GM18861 (cell line): ENCODE measurements around the gene CNEP1R1.
A peak's percentile ranks its signal among the peaks of the same experiment; 100 is the strongest.

Source experiments
- ATAC-seq: cut with Tn5 transposase; IDR thresholded peaks from one replicate; pipeline ENCODE4 v1.9.1; 2021; ENCODE audit not compliant: unreplicated experiment

Gene CNEP1R1

GRCh38 chr16:50015631-50016030, 9.4 kb upstream of the CNEP1R1 start:
- no peak for ATAC-seq

- ATAC-seq, result no peak
Observed at GRCh38 chr16:50017553-50017952, 7.5 kb upstream of the CNEP1R1 start.

- ATAC-seq, result no peak
Observed at GRCh38 chr16:50021544-50021943, 3.5 kb upstream of the CNEP1R1 start.

GRCh38 chr16:50023641-50024040, 1.4 kb upstream of the CNEP1R1 start:
- ATAC-seq, result no peak

- no peak for ATAC-seq
Observed at GRCh38 chr16:50024207-50024606, 818 bp upstream of the CNEP1R1 start.

GRCh38 chr16:50025537-50025931, 509 bp downstream of the CNEP1R1 start:
- ATAC-seq, result peak; percentile 2

GRCh38 chr16:50027829-50028228, 2.8 kb downstream of the CNEP1R1 start:
- no peak for ATAC-seq

- no peak for ATAC-seq
Observed at GRCh38 chr16:50035468-50035992, 10.5 kb downstream of the CNEP1R1 start.

- no peak for ATAC-seq
Observed at GRCh38 chr16:50036426-50036825, 11.4 kb downstream of the CNEP1R1 start.

- no peak for ATAC-seq
Observed at GRCh38 chr16:50037662-50038220, 12.7 kb downstream of the CNEP1R1 start.

- no peak for ATAC-seq
Observed at GRCh38 chr16:50038286-50038685, 13.3 kb downstream of the CNEP1R1 start.

- no peak for ATAC-seq
Observed at GRCh38 chr16:50038756-50039529, 13.9 kb downstream of the CNEP1R1 start.

GRCh38 chr16:50040018-50040417, 15.0 kb downstream of the CNEP1R1 start:
- ATAC-seq, result no peak

GRCh38 chr16:50040710-50041109, 15.7 kb downstream of the CNEP1R1 start:
- ATAC-seq, result no peak

- ATAC-seq, result no peak
Observed at GRCh38 chr16:50043358-50043757, 18.3 kb downstream of the CNEP1R1 start.

- no peak for ATAC-seq
Observed at GRCh38 chr16:50045412-50045811, 20.4 kb downstream of the CNEP1R1 start.

GRCh38 chr16:50046853-50047252, 21.8 kb downstream of the CNEP1R1 start:
- ATAC-seq, result no peak

GRCh38 chr16:50047864-50048263, 22.8 kb downstream of the CNEP1R1 start:
- ATAC-seq, result no peak

GRCh38 chr16:50050802-50051201, 25.8 kb downstream of the CNEP1R1 start:
- ATAC-seq, result no peak

- no peak for ATAC-seq
Observed at GRCh38 chr16:50056226-50056625, 31.2 kb downstream of the CNEP1R1 start.

- ATAC-seq, result no peak
Observed at GRCh38 chr16:50058091-50058771, 33.2 kb downstream of the CNEP1R1 start.

- ATAC-seq, result no peak
Observed at GRCh38 chr16:50059111-50059510, 34.1 kb downstream of the CNEP1R1 start.
